HG03432 (cell line): ENCODE data around the gene IL1RAP.
"Not testable (repeated sequence)": the region's sequence is repeated elsewhere in the genome, so short reads cannot be mapped to it uniquely, and the experiment has no call there.

Experiments
- ATAC-seq: cut with Tn5 transposase; IDR thresholded peaks from one replicate; pipeline ENCODE4 v1.9.1; 2021; ENCODE audit warnings: mild to moderate bottlenecking, moderate library complexity; ENCODE audit not compliant: unreplicated experiment

Gene IL1RAP

DNA sequence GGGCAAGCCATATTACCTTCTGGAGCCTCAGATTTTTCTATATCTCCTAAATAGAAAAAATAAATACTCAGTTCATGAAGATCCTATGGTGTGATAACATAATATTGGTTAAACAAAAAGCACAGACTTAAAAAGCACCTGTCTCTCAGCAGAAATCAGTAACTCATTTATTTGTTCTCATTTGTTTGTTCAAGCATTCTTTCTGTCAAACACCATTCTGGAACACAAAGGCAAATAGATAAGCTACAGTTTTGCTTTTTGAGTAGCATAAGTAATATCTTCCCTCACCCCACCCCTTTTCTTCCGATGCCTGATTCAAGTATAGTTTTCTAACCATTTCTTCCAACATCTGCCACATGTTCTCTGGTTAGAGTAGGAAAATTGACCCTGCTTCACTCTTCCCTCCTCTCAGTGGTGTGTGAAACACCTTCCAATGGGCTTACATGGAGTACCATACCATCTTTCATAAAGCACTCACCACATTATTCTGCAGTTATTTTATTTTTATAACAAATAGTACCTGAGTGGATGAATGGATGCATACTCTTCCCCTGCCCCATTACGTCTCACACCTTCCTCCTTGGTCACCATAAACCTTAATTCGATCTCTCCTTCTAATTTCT, 8.4 kb upstream of the IL1RAP start:
- no peak for ATAC-seq

- no peak for ATAC-seq
Observed at GRCh38 chr3:190506271-190506670, 7.6 kb upstream of the IL1RAP start.

- ATAC-seq = no peak
Observed at GRCh38 chr3:190512666-190513065, 1.2 kb upstream of the IL1RAP start.

- peak; percentile 0 for ATAC-seq
Observed at GRCh38 chr3:190514413-190515153, 698 bp downstream of the IL1RAP start.

DNA sequence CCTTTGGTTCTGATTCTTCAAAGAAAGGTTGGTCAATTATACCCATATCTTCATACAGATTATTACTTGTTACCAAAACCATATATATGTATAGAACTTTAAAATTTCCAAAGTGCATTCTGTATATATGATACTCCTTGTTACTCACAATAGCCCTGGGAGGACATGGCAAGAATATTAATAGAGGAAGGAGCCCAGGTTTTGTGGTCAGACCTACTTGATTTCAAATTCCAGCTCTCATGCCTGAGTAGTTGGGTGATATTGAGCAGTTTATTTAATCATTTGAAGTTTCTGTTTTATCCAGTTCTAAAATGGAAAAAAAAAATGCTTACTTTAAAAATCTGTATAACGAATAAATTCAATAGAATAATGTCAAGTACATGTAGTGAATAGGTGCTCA, 2.5 kb downstream of the IL1RAP start:
- ATAC-seq = no peak

DNA sequence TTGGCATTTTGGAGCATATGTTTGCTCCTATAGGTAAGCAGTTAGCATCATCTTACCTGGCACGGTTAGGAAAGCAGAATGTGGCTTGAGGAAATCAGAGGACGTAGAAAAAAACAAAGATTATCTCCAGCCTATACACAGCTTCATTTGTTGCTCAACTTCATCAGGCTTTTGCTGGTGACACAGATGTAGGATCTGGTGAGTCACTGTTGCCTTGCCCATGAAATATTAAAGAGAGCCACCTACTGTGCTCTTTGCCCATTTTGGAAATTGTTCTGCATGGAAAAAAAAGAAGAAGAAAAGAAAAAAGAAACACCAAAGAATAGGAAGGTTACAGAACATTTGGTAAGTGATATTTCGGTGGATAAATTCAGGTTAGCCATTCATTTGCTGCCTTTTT, 3.8 kb downstream of the IL1RAP start:
- no peak for ATAC-seq

DNA sequence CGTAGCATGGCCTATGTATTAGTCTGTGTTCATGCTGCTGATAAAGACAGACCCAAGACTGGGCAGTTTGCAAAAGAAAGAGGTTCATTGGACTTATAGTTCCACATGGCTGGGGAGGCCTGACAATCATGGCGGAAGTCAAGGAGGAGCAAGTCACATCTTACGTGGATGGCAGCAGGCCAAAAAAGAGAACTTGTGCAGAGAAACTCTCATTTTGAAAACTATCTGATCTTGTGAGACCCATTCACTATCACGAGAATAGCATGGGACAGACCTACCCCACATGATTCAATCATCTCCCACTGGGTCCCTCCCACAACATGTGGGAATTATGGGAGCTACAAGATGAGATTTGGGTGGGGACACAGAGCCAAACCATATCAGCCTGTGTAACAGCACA, 4.6 kb downstream of the IL1RAP start:
- ATAC-seq = not testable (repeated sequence)

GRCh38 chr3:190519886-190520285, 6.0 kb downstream of the IL1RAP start:
- ATAC-seq = no peak

DNA sequence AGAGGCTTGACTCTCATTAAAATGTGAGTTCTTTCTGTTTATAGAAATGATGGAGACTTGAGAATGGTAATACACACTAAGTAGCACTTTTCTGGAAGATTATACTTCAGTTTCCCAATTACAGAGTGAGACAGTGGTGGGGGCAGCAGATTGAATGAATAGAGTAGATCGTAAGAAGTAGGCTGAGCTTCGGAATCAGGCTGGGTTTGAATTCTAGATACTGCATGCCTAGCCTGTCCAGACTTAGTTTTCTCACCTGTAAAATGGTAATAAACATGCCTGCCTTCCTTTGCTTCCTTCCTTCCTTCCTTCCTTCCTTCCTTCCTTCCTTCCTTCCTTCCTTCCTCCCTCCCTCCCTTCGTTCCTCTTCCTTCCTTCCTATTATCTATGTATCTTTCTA, 8.1 kb downstream of the IL1RAP start:
- no peak for ATAC-seq

DNA sequence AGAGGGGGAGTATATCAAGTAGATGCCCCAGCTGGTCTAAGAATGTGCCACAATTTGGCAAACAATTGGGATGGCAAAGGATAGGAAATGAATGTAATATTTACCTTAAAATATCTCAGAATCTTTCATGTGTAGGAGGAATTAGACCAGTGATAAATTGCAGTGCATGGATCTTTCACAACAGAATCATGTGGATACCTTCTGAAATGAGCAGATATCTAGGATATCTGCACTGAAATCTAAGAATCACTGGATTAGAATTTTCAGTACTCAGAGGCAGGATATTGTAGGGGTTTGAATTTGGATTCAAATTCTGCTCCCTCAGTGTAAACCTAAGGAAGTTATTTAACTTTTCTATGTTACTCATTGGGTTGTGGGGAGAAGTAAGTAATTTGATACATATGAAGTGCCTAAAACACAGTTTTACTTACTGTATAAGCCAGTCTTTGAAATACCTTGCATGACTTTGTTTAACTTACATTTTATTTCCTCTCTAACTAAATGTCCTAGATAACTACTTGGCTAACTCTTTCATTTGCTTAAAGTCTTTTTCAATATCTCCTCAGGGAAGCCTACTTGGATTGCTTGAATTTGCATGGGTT, 8.8 kb downstream of the IL1RAP start:
- no peak for ATAC-seq

GRCh38 chr3:190524942-190525341, 11.1 kb downstream of the IL1RAP start:
- ATAC-seq = no peak

DNA sequence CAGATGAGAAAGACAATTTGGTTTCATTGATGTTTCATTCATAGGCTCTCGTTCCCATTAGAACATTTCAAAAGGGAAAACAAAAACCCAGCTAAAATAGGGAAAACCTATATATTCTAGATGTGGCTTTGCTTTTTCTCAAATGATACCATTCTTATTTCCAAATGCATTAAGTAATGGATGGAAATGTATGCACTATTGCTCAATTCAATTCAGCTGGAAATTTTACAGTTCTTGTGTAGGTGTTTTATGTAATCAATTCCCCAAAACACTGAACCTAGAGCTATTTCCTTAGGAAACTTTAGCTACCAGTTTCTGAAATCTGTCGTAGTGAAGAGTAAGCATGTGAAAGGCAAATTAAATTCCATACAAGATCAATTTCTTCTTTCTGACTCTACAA, 11.7 kb downstream of the IL1RAP start:
- no peak for ATAC-seq

- ATAC-seq = no peak
Observed at GRCh38 chr3:190526787-190527762, 13.2 kb downstream of the IL1RAP start.

DNA sequence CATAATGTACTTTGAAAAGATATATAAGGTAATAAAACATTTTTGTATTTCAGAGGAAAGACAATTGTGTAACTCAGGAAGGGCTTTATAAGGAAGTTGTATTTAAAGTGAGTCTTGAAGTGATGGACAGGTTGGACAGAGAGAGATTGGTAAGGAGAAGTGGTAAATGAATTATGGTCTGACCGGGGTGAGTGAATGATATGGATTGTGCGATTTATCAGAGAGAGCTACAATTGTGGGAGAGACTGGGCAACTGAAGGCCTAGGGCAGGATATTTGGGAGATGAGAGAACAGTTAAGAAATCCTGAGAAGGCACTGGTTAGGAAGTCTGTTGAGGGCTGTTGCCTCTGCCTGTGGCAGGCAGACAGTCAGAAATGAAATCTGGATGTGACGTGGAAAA, 14.8 kb downstream of the IL1RAP start:
- ATAC-seq = no peak

- no peak for ATAC-seq
Observed at GRCh38 chr3:190531406-190531805, 17.5 kb downstream of the IL1RAP start.

DNA sequence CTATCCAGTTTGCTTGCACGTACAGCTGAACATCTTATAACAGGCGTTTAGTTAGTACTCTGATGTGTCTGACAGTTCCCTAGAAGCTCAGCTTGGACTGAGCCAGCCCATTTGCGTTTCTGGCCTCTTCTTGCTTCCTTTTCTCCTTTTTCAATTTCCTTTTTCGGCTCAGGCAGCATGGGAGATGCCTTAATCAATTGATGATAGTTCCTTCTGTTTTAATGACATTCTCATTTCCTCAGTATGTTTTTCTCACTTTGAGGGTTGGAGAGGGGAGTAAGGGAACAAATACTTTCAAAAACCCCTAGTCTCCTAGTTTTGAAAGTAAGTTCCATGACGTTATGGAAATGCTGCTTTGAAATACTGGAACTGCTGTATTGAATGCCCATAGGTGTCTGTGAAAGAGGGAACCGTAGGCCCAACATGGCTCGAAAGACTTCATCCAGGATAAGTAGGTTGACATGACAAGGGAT, 18.9 kb downstream of the IL1RAP start:
- ATAC-seq = no peak

DNA sequence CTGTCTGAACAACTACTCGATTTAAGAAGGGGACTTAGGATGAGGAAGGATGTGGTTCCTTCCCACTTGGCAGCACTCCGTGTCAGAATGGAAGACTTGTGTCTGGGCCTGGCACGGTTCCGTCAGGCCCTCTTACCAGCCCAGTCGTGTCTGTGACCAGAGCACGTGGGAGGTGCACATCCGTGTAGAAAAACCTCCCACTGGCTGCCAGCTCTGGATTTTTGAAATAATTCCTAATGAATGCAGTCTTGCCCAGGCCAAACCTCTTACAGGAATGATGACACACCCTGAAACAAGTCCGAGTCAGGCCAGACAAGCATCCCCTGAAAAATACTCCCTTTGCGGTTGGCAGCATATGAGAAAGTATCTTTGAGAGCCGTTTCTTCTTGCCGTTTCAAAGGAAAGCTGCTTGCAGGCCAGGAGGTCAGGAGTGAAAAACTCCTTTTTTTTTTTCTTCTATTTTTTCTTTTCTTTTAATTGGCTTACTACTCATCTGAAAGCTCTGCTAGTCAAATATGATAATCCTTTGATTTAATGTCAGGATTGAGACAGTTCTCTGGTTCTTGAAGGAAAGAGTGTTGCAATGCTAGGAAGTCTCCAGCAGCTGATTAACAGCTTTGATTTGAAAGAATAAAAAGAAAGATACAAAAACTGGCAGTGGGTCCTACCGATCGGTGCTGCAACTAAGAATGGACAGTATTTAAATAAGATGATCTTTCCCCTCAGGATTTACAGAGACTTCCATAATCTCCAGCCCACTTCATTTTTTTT, 19.8 kb downstream of the IL1RAP start:
- no peak for ATAC-seq

GRCh38 chr3:190534386-190534785, 20.5 kb downstream of the IL1RAP start:
- no peak for ATAC-seq

- no peak for ATAC-seq
Observed at GRCh38 chr3:190534986-190535385, 21.1 kb downstream of the IL1RAP start.

- no peak for ATAC-seq
Observed at GRCh38 chr3:190537146-190537545, 23.3 kb downstream of the IL1RAP start.
